Measurements from ENCODE around the gene AKAP7. TPM values are rescaled to one million over a fixed set of nuclear protein-coding genes. Genes with fewer than 3 reads are reported as not detected.

Gene AKAP7
- total and polyA plus RNA-seq, 4 donors = 21.5 to 67.1 (median 50.9) TPM

DNA sequence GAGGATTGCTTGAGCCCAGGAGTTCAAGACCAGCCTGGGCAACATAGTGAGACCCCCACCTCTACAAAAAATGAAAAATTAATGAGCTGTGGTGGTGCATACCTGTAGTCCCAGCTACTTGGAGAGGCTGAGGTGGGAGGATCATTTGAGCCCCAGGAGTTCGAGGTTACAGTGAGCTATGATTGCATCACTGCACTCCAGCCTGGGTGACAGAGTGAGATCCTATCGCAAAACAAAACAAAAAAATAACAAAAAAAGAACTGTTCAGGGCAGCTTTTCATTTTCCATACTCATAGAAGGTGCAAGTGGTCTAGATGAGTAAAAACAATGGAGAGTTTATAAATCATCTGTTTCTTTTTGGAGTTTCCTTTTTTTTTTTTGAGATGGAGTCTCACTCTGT lies 21.1 kb downstream of the AKAP7 start:
- Histone ChIP-seq H3K36me3 (ENCODE audit: control insufficient read depth, insufficient read depth, low read length) (no peaks in the 10 kb centered on the region), H3K27ac (ENCODE audit: low read depth, low read length) (no peak overlapping the region), H3K4me1 (ENCODE audit: control insufficient read depth, insufficient read depth, low read length) (no peaks in the 10 kb centered on the region), H3K9me3 (ENCODE audit: control insufficient read depth, insufficient read depth, low read length) (no peaks in the 10 kb centered on the region), H3K4me3 (ENCODE audit: low read depth, low read length) (no peak overlapping the region), H3K27me3 (ENCODE audit: control insufficient read depth, insufficient read depth, low read length) (no peaks in the 10 kb centered on the region)
- WGBS (ENCODE audit: insufficient coverage) = no CpG with 5 or more reads among the region's 2 CpGs
- DNase-seq (ENCODE audit: low read depth in 4 of 6, low spot score in 6 of 6) = no peak

DNA sequence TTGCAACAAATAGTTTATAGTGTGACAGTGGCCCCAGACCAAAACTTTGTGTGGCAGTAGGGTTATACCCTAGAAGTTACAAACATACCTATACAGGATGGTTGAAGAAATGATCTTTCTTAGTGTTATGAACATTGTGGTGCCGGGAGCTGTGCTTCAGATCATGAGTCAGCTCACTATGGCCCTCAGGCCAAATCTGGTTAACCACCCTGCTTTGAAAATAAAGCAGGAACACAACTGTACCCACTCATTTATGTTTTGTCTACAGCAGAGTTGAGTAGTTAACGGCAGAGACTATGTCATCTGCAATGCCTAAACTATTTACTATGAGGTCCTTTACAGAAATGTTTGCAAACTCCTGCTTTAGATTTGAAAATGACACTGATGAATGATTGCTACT lies 24.3 kb downstream of the AKAP7 start:
- no peak overlapping the region for H3K4me3 ChIP-seq (ENCODE audit: low read depth, low read length)
- H3K4me1 ChIP-seq (ENCODE audit: control insufficient read depth, insufficient read depth, low read length) = no peaks in the 10 kb centered on the region
- no peaks in the 10 kb centered on the region for H3K36me3 ChIP-seq (ENCODE audit: control insufficient read depth, insufficient read depth, low read length)
- H3K27me3 ChIP-seq (ENCODE audit: control insufficient read depth, insufficient read depth, low read length) = no peaks in the 10 kb centered on the region
- DNase-seq (ENCODE audit: low read depth in 4 of 6, low spot score in 6 of 6) = no peak
- 80% methylated on average over 2 of the region's 2 CpGs for WGBS (ENCODE audit: insufficient coverage)
- no peaks in the 10 kb centered on the region for H3K9me3 ChIP-seq (ENCODE audit: control insufficient read depth, insufficient read depth, low read length)
- no peak overlapping the region for H3K27ac ChIP-seq (ENCODE audit: low read depth, low read length)

DNA sequence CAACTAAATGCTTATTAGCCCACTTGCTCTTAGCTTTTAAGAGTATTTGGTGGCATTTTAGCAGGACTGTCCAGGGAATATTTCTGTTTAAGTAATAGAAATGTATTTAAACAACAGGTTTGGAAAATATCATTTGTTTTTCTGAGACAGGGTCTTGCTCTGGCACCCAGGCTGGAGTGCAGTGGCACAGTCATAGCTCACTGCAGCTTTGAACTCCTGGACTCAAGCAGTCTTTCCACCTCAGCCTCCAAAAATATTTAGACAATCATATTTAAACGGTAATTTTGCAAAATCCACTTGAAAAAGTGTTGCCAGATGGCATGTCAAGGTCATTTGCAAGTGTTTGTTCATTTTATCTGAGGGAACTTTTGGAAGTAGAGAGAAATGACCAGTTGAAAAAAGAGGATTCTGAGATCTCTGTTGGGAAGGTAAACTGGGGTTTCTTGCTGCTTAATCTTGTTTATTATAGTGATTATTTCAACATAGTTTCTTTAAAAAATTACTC lies 25.0 kb downstream of the AKAP7 start:
- DNase-seq (ENCODE audit: low read depth in 4 of 6, low spot score in 6 of 6) = no peak
- Histone ChIP-seq H3K4me1 (ENCODE audit: control insufficient read depth, insufficient read depth, low read length) (no peaks in the 10 kb centered on the region), H3K27ac (ENCODE audit: low read depth, low read length) (no peak overlapping the region), H3K9me3 (ENCODE audit: control insufficient read depth, insufficient read depth, low read length) (no peaks in the 10 kb centered on the region), H3K27me3 (ENCODE audit: control insufficient read depth, insufficient read depth, low read length) (no peaks in the 10 kb centered on the region), H3K4me3 (ENCODE audit: low read depth, low read length) (no peak overlapping the region), H3K36me3 (ENCODE audit: control insufficient read depth, insufficient read depth, low read length) (no peaks in the 10 kb centered on the region)
- WGBS (ENCODE audit: insufficient coverage) = no CpG with 5 or more reads among the region's 1 CpG

GRCh38 chr6:131161987-131162386 lies 26.7 kb downstream of the AKAP7 start:
- Histone ChIP-seq H3K27me3 (ENCODE audit: control insufficient read depth, insufficient read depth, low read length) (no peaks in the 10 kb centered on the region), H3K27ac (ENCODE audit: low read depth, low read length) (no peak overlapping the region), H3K4me1 (ENCODE audit: control insufficient read depth, insufficient read depth, low read length) (no peaks in the 10 kb centered on the region), H3K9me3 (ENCODE audit: control insufficient read depth, insufficient read depth, low read length) (no peaks in the 10 kb centered on the region), H3K36me3 (ENCODE audit: control insufficient read depth, insufficient read depth, low read length) (no peaks in the 10 kb centered on the region), H3K4me3 (ENCODE audit: low read depth, low read length) (no peak overlapping the region)
- no CpG with 5 or more reads among the region's 3 CpGs for WGBS (ENCODE audit: insufficient coverage)
- DNase-seq (ENCODE audit: low read depth in 4 of 6, low spot score in 6 of 6) = no peak

- Histone ChIP-seq H3K27me3 (ENCODE audit: control insufficient read depth, insufficient read depth, low read length) (no peaks in the 10 kb centered on the region), H3K4me3 (ENCODE audit: low read depth, low read length) (no peak overlapping the region), H3K4me1 (ENCODE audit: control insufficient read depth, insufficient read depth, low read length) (no peaks in the 10 kb centered on the region), H3K27ac (ENCODE audit: low read depth, low read length) (no peak overlapping the region), H3K36me3 (ENCODE audit: control insufficient read depth, insufficient read depth, low read length) (no peaks in the 10 kb centered on the region), H3K9me3 (ENCODE audit: control insufficient read depth, insufficient read depth, low read length) (no peaks in the 10 kb centered on the region)
- 100% methylated on average over 1 of the region's 1 CpG for WGBS (ENCODE audit: insufficient coverage)
- DNase-seq (ENCODE audit: low read depth in 4 of 6, low spot score in 6 of 6) = no peak
These were observed 28.6 kb downstream of the AKAP7 start for GRCh38 chr6:131163886-131164285.

GRCh38 chr6:131164506-131164905 lies 29.2 kb downstream of the AKAP7 start:
- H3K36me3 ChIP-seq (ENCODE audit: control insufficient read depth, insufficient read depth, low read length) = no peaks in the 10 kb centered on the region
- no peaks in the 10 kb centered on the region for H3K27me3 ChIP-seq (ENCODE audit: control insufficient read depth, insufficient read depth, low read length)
- H3K9me3 ChIP-seq (ENCODE audit: control insufficient read depth, insufficient read depth, low read length) = no peaks in the 10 kb centered on the region
- H3K27ac ChIP-seq (ENCODE audit: low read depth, low read length) = no peak overlapping the region
- H3K4me1 ChIP-seq (ENCODE audit: control insufficient read depth, insufficient read depth, low read length) = no peaks in the 10 kb centered on the region
- no peak overlapping the region for H3K4me3 ChIP-seq (ENCODE audit: low read depth, low read length)
- WGBS (ENCODE audit: insufficient coverage) = no CpG with 5 or more reads among the region's 2 CpGs
- no peak for DNase-seq (ENCODE audit: low read depth in 4 of 6, low spot score in 6 of 6)

DNA sequence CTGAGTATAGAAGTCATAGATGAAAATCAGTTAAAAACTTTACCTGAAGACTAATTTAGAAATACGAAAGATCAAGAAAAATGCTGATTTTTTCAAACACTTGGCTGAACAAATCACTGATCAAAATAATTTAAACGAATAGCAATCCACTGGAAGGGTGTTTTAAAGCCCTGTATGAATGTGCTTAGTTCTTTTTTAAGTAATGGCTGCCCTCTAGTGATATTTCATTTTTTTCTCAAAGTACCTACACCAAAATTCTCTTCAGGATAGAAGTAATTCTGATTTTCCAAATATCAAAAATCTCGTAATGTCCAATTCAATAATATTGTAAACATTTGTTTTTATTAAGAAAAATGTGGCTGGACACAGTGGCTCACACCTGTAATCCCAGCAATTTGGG lies 32.5 kb downstream of the AKAP7 start:
- WGBS (ENCODE audit: insufficient coverage) = no CpG with 5 or more reads among the region's 3 CpGs
- Histone ChIP-seq H3K4me1 (ENCODE audit: control insufficient read depth, insufficient read depth, low read length) (no peaks in the 10 kb centered on the region), H3K9me3 (ENCODE audit: control insufficient read depth, insufficient read depth, low read length) (no peaks in the 10 kb centered on the region), H3K4me3 (ENCODE audit: low read depth, low read length) (no peak overlapping the region), H3K27me3 (ENCODE audit: control insufficient read depth, insufficient read depth, low read length) (no peaks in the 10 kb centered on the region), H3K27ac (ENCODE audit: low read depth, low read length) (no peak overlapping the region), H3K36me3 (ENCODE audit: control insufficient read depth, insufficient read depth, low read length) (no peaks in the 10 kb centered on the region)
- DNase-seq (ENCODE audit: low read depth in 4 of 6, low spot score in 6 of 6) = peak in 4 of 6 donors; percentile 5 to 60 (median 22)

DNA sequence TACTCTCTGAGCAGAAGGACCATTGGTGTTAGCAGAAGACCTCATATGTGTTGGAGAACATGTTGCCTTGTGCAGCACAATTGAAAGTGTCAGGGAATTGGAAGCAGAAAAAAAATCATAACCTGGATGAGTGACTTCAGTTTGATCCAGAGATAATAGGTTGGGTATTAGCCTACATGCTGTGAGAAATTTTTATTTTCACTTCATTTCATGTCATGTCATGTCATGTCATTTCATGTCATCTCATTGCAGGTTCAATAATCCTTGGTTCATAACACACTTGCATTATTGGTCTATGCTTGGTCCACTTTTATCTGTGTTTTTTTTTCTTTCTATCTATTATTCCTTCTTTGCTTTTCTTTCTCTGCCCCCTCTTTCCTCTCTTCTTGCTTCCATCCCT lies 34.3 kb downstream of the AKAP7 start:
- no peaks in the 10 kb centered on the region for H3K36me3 ChIP-seq (ENCODE audit: control insufficient read depth, insufficient read depth, low read length)
- H3K27ac ChIP-seq (ENCODE audit: low read depth, low read length) = no peak overlapping the region
- no peak overlapping the region for H3K4me3 ChIP-seq (ENCODE audit: low read depth, low read length)
- no peaks in the 10 kb centered on the region for H3K27me3 ChIP-seq (ENCODE audit: control insufficient read depth, insufficient read depth, low read length)
- no peak for DNase-seq (ENCODE audit: low read depth in 4 of 6, low spot score in 6 of 6)
- no peaks in the 10 kb centered on the region for H3K4me1 ChIP-seq (ENCODE audit: control insufficient read depth, insufficient read depth, low read length)
- H3K9me3 ChIP-seq (ENCODE audit: control insufficient read depth, insufficient read depth, low read length) = no peaks in the 10 kb centered on the region

DNA sequence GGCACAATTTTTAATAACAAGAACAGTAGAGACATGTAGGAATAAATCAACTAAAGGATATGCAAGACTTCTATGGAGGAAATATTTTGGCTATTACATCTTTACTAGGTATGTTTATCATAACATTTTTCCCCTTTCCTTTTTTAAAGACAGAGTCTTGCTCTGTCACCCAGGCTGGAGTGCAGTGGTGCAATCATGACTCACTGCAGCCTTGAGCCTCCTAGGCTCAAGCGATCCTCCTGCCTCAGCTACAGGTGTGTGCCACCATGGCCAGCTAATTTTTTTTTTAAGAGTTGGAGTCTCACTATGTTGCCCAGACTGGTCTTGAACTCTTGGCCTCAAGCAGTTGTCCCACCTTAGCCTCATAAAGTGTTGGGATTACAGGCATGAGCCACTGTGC lies 37.0 kb downstream of the AKAP7 start:
- 100% methylated on average over 1 of the region's 1 CpG for WGBS (ENCODE audit: insufficient coverage)
- no peaks in the 10 kb centered on the region for H3K27me3 ChIP-seq (ENCODE audit: control insufficient read depth, insufficient read depth, low read length)
- DNase-seq (ENCODE audit: low read depth in 4 of 6, low spot score in 6 of 6) = no peak
- no peak overlapping the region for H3K4me3 ChIP-seq (ENCODE audit: low read depth, low read length)
- H3K27ac ChIP-seq (ENCODE audit: low read depth, low read length) = no peak overlapping the region
- no peaks in the 10 kb centered on the region for H3K36me3 ChIP-seq (ENCODE audit: control insufficient read depth, insufficient read depth, low read length)
- H3K4me1 ChIP-seq (ENCODE audit: control insufficient read depth, insufficient read depth, low read length) = no peaks in the 10 kb centered on the region
- no peaks in the 10 kb centered on the region for H3K9me3 ChIP-seq (ENCODE audit: control insufficient read depth, insufficient read depth, low read length)

- Histone ChIP-seq H3K27me3 (ENCODE audit: control insufficient read depth, insufficient read depth, low read length) (no peaks in the 10 kb centered on the region), H3K36me3 (ENCODE audit: control insufficient read depth, insufficient read depth, low read length) (no peaks in the 10 kb centered on the region), H3K9me3 (ENCODE audit: control insufficient read depth, insufficient read depth, low read length) (no peaks in the 10 kb centered on the region), H3K27ac (ENCODE audit: low read depth, low read length) (no peak overlapping the region), H3K4me3 (ENCODE audit: low read depth, low read length) (no peak overlapping the region), H3K4me1 (ENCODE audit: control insufficient read depth, insufficient read depth, low read length) (no peaks in the 10 kb centered on the region)
- no peak for DNase-seq (ENCODE audit: low read depth in 4 of 6, low spot score in 6 of 6)
- no CpG with 5 or more reads among the region's 1 CpG for WGBS (ENCODE audit: insufficient coverage)
These were observed 38.4 kb downstream of the AKAP7 start for GRCh38 chr6:131173680-131174079.
